ENCODE data around the gene INS.
A peak's percentile ranks its signal among the peaks of the same experiment; 100 is the strongest.

INS gene

GRCh38 chr11:2164861-2165555, 4.0 kb upstream of the INS start:
- DNase-seq (ENCODE audit: low read depth, low spot score), result no peak

- DNase-seq (ENCODE audit: low read depth, low spot score), result no peak
These were observed 3.1 kb upstream of the INS start for GRCh38 chr11:2164081-2164480.

GRCh38 chr11:2163428-2163978, 2.5 kb upstream of the INS start:
- no peak for DNase-seq (ENCODE audit: low read depth, low spot score)

GRCh38 chr11:2159536-2160413, 1.2 kb downstream of the INS start:
- DNase-seq (ENCODE audit: low read depth, low spot score), result no peak

GRCh38 chr11:2158966-2159365, 2.0 kb downstream of the INS start:
- no peak for DNase-seq (ENCODE audit: low read depth, low spot score)

GRCh38 chr11:2158296-2158737, 2.7 kb downstream of the INS start:
- DNase-seq (ENCODE audit: low read depth, low spot score), result no peak

GRCh38 chr11:2157294-2158040, 3.5 kb downstream of the INS start:
- no peak for DNase-seq (ENCODE audit: low read depth, low spot score)

GRCh38 chr11:2156416-2157182, 4.4 kb downstream of the INS start:
- peak; percentile 88 for DNase-seq (ENCODE audit: low read depth, low spot score)

- DNase-seq (ENCODE audit: low read depth, low spot score), result no peak
These were observed 5.5 kb downstream of the INS start for GRCh38 chr11:2155511-2155910.

- DNase-seq (ENCODE audit: low read depth, low spot score), result no peak
These were observed 6.1 kb downstream of the INS start for GRCh38 chr11:2154889-2155288.

GRCh38 chr11:2154195-2154585, 6.8 kb downstream of the INS start:
- no peak for DNase-seq (ENCODE audit: low read depth, low spot score)

- no peak for DNase-seq (ENCODE audit: low read depth, low spot score)
These were observed 7.3 kb downstream of the INS start for GRCh38 chr11:2153581-2154194.

GRCh38 chr11:2151500-2152257, 9.3 kb downstream of the INS start:
- DNase-seq (ENCODE audit: low read depth, low spot score), result peak; percentile 90

- DNase-seq (ENCODE audit: low read depth, low spot score), result peak; percentile 57
These were observed 10.9 kb downstream of the INS start for GRCh38 chr11:2149864-2150847.

- no peak for DNase-seq (ENCODE audit: low read depth, low spot score)
These were observed 11.5 kb downstream of the INS start for GRCh38 chr11:2149460-2149859.

- DNase-seq (ENCODE audit: low read depth, low spot score), result no peak
These were observed 12.4 kb downstream of the INS start for GRCh38 chr11:2148595-2148994.

- DNase-seq (ENCODE audit: low read depth, low spot score), result no peak
These were observed 13.6 kb downstream of the INS start for GRCh38 chr11:2147391-2147790.

GRCh38 chr11:2146051-2146450, 15.0 kb downstream of the INS start:
- no peak for DNase-seq (ENCODE audit: low read depth, low spot score)

All from ELF-1 (cell line).